Trophoblast cell (in vitro differentiated cells and primary cell): ENCODE data around the gene KCND3.

Source experiments
- DNase-seq, 2 donors: peaks; one replicate each; pipeline ENCODE4 v3.0.0-alpha.2; 2016
- H2AFZ ChIP-seq: 2 replicates; pipeline ENCODE4 v1.6.1; 2013; ENCODE audit warnings: low read length, moderate library complexity, mild to moderate bottlenecking; ENCODE audit not compliant: insufficient read depth, poor library complexity
- H2AK5ac ChIP-seq: 2 replicates; pipeline ENCODE4 v1.6.1; 2013; ENCODE audit warnings: mild to moderate bottlenecking, low read length
- H2BK120ac ChIP-seq: 2 replicates; pipeline ENCODE4 v1.6.1; 2013; ENCODE audit warnings: low read length, mild to moderate bottlenecking, moderate library complexity; ENCODE audit not compliant: insufficient read depth, poor library complexity
- H2BK12ac ChIP-seq: 2 replicates; pipeline ENCODE4 v1.6.1; 2013; ENCODE audit warnings: mild to moderate bottlenecking, low read length, moderate library complexity
- H2BK5ac ChIP-seq: 2 replicates; pipeline ENCODE4 v1.6.1; 2013; ENCODE audit warnings: low read length, low read depth, moderate library complexity, mild to moderate bottlenecking; ENCODE audit not compliant: poor library complexity
- H3K14ac ChIP-seq: 2 replicates; pipeline ENCODE4 v1.6.1; 2013; ENCODE audit warnings: mild to moderate bottlenecking, low read length
- H3K18ac ChIP-seq: 2 replicates; pipeline ENCODE4 v1.6.1; 2013; ENCODE audit warnings: mild to moderate bottlenecking, low read length
- H3K23ac ChIP-seq: 2 replicates; pipeline ENCODE4 v1.6.1; 2013; ENCODE audit warnings: low read length
- H3K27ac ChIP-seq: 2 replicates; pipeline ENCODE4 v1.5.1; 2013; ENCODE audit warnings: low read depth, mild to moderate bottlenecking, inconsistent platforms, low read length, moderate library complexity
- H3K27me3 ChIP-seq: 2 replicates; pipeline ENCODE4 v1.6.1; 2013; ENCODE audit warnings: inconsistent platforms, mild to moderate bottlenecking, low read length, moderate library complexity; ENCODE audit not compliant: insufficient read depth
- H3K36me3 ChIP-seq, 2 experiments: 1 replicate in 1 of 2; 2 replicates in 1 of 2; pipeline ENCODE4 v1.6.1; 2013; ENCODE audit warnings: low read length in 2 of 2, mild to moderate bottlenecking in 2 of 2, moderate library complexity in 1 of 2; ENCODE audit not compliant: insufficient read depth in 2 of 2, control insufficient read depth in 1 of 2
- H3K4ac ChIP-seq: 2 replicates; pipeline ENCODE4 v1.6.1; 2013; ENCODE audit warnings: low read depth, mild to moderate bottlenecking, low read length, moderate library complexity
- H3K4me1 ChIP-seq, 2 experiments: 1 replicate in 1 of 2; 2 replicates in 1 of 2; pipeline ENCODE4 v1.6.1; 2013; ENCODE audit warnings: low read length in 2 of 2, mild to moderate bottlenecking in 2 of 2, moderate library complexity in 1 of 2; ENCODE audit not compliant: insufficient read depth in 2 of 2, control insufficient read depth in 1 of 2
- H3K4me2 ChIP-seq: 2 replicates; pipeline ENCODE4 v1.6.1; 2013; ENCODE audit warnings: inconsistent platforms, mild to moderate bottlenecking, low read length, moderate library complexity
- H3K4me3 ChIP-seq: 2 replicates; pipeline ENCODE4 v1.5.1; 2013; ENCODE audit warnings: mild to moderate bottlenecking, low read depth, low read length, inconsistent platforms
- H3K79me1 ChIP-seq: one replicate; pipeline ENCODE4 v1.6.1; 2013; ENCODE audit warnings: low read length
- H3K79me2 ChIP-seq: 2 replicates; pipeline ENCODE4 v1.6.1; 2013; ENCODE audit warnings: low read length, mild to moderate bottlenecking; ENCODE audit not compliant: control insufficient read depth, insufficient read depth, poor library complexity
- H3K9ac ChIP-seq: 2 replicates; pipeline ENCODE4 v1.6.1; 2013; ENCODE audit warnings: mild to moderate bottlenecking, low read length
- H3K9me3 ChIP-seq: 2 replicates; pipeline ENCODE4 v1.6.1; 2013; ENCODE audit warnings: low read depth, mild to moderate bottlenecking, control low read depth, inconsistent platforms, low read length; ENCODE audit not compliant: insufficient read depth
- H4K12ac ChIP-seq: 2 replicates; pipeline ENCODE4 v1.6.1; 2013; ENCODE audit warnings: low read depth, mild to moderate bottlenecking, low read length, moderate library complexity
- H4K8ac ChIP-seq: 2 replicates; pipeline ENCODE4 v1.6.1; 2013; ENCODE audit warnings: low read depth, mild to moderate bottlenecking, low read length, moderate library complexity
- H4K91ac ChIP-seq: one replicate; pipeline ENCODE4 v1.6.1; 2013; ENCODE audit warnings: low read depth, mild to moderate bottlenecking, low read length, moderate library complexity
- WGBS: extraction: QIAGEN DNeasy Blood & Tissue Kit; methylation state at CpG from one replicate; pipeline ENCODE4 v1.1.7; 2013; ENCODE audit warnings: missing lambda C conversion rate; ENCODE audit not compliant: insufficient read length, insufficient coverage; ENCODE audit errors: extremely low coverage; 5-methylcytosine and 5-hydroxymethylcytosine counted together

Gene KCND3

GRCh38 chr1:111911061-111911460, 78.4 kb downstream of the KCND3 start:
- Histone ChIP-seq H3K23ac (no peak overlapping the region), H3K4me3 (no peak overlapping the region), H3K79me1 (no peaks in the 10 kb centered on the region), H3K14ac (no peak overlapping the region), H2BK12ac (no peak overlapping the region), H3K36me3 (no peaks in the 10 kb centered on the region), H4K91ac (no peak overlapping the region), H2AFZ (no peak overlapping the region), H4K12ac (no peak overlapping the region), H2BK120ac (no peak overlapping the region), H2AK5ac (no peak overlapping the region), H2BK5ac (no peak overlapping the region), H3K18ac (no peak overlapping the region), H4K8ac (no peak overlapping the region), H3K79me2 (no peaks in the 10 kb centered on the region), H3K4ac (no peak overlapping the region), H3K27me3 (no peaks in the 10 kb centered on the region), H3K9ac (no peak overlapping the region), H3K4me1 (no peaks in the 10 kb centered on the region), H3K27ac (no peak overlapping the region), H3K9me3 (no peaks in the 10 kb centered on the region), H3K4me2 (no peak overlapping the region)
- DNase-seq = no peak
- no CpG with 5 or more reads among the region's 1 CpG for WGBS

GRCh38 chr1:111909030-111909429, 80.4 kb downstream of the KCND3 start:
- H3K18ac ChIP-seq = no peak overlapping the region
- no peak overlapping the region for H2BK5ac ChIP-seq
- no peaks in the 10 kb centered on the region for H3K4me1 ChIP-seq
- no CpG with 5 or more reads among the region's 4 CpGs for WGBS
- no peak overlapping the region for H2BK120ac ChIP-seq
- H4K8ac ChIP-seq = no peak overlapping the region
- no peak overlapping the region for H2AK5ac ChIP-seq
- H3K9me3 ChIP-seq = no peaks in the 10 kb centered on the region
- H2BK12ac ChIP-seq = no peak overlapping the region
- no peak overlapping the region for H4K91ac ChIP-seq
- H3K23ac ChIP-seq = no peak overlapping the region
- no peak overlapping the region for H3K4me2 ChIP-seq
- no peak overlapping the region for H3K9ac ChIP-seq
- no peak overlapping the region for H3K27ac ChIP-seq
- no peaks in the 10 kb centered on the region for H3K36me3 ChIP-seq
- H2AFZ ChIP-seq = no peak overlapping the region
- no peak overlapping the region for H3K4ac ChIP-seq
- no peak for DNase-seq
- no peaks in the 10 kb centered on the region for H3K79me1 ChIP-seq
- H3K4me3 ChIP-seq = no peak overlapping the region
- no peak overlapping the region for H3K14ac ChIP-seq
- no peak overlapping the region for H4K12ac ChIP-seq
- no peaks in the 10 kb centered on the region for H3K79me2 ChIP-seq
- H3K27me3 ChIP-seq = no peaks in the 10 kb centered on the region

GRCh38 chr1:111908011-111908621, 81.4 kb downstream of the KCND3 start:
- H3K4me2 ChIP-seq = no peak overlapping the region
- no CpG with 5 or more reads among the region's 3 CpGs for WGBS
- H3K4ac ChIP-seq = no peak overlapping the region
- no peak overlapping the region for H2AFZ ChIP-seq
- no peak overlapping the region for H2BK12ac ChIP-seq
- no peaks in the 10 kb centered on the region for H3K9me3 ChIP-seq
- no peak overlapping the region for H3K18ac ChIP-seq
- no peak overlapping the region for H3K14ac ChIP-seq
- H3K36me3 ChIP-seq = no peaks in the 10 kb centered on the region
- H3K27ac ChIP-seq = no peak overlapping the region
- H3K79me1 ChIP-seq = no peaks in the 10 kb centered on the region
- H2BK120ac ChIP-seq = no peak overlapping the region
- no peak overlapping the region for H4K12ac ChIP-seq
- no peak overlapping the region for H2BK5ac ChIP-seq
- H3K23ac ChIP-seq = no peak overlapping the region
- H3K9ac ChIP-seq = no peak overlapping the region
- no peak overlapping the region for H3K4me3 ChIP-seq
- no peaks in the 10 kb centered on the region for H3K27me3 ChIP-seq
- H4K91ac ChIP-seq = no peak overlapping the region
- H4K8ac ChIP-seq = no peak overlapping the region
- no peak overlapping the region for H2AK5ac ChIP-seq
- no peaks in the 10 kb centered on the region for H3K79me2 ChIP-seq
- H3K4me1 ChIP-seq = no peaks in the 10 kb centered on the region
- DNase-seq = no peak

GRCh38 chr1:111907321-111907720, 82.1 kb downstream of the KCND3 start:
- WGBS = no CpG with 5 or more reads among the region's 3 CpGs
- H3K79me1 ChIP-seq = no peaks in the 10 kb centered on the region
- H3K27me3 ChIP-seq = no peaks in the 10 kb centered on the region
- H3K18ac ChIP-seq = no peak overlapping the region
- no peaks in the 10 kb centered on the region for H3K36me3 ChIP-seq
- no peak overlapping the region for H2AK5ac ChIP-seq
- H4K12ac ChIP-seq = no peak overlapping the region
- no peak overlapping the region for H4K91ac ChIP-seq
- no peaks in the 10 kb centered on the region for H3K79me2 ChIP-seq
- no peak overlapping the region for H2BK12ac ChIP-seq
- no peak overlapping the region for H3K4me2 ChIP-seq
- no peak overlapping the region for H4K8ac ChIP-seq
- H2AFZ ChIP-seq = no peak overlapping the region
- no peak overlapping the region for H2BK120ac ChIP-seq
- DNase-seq = no peak
- no peaks in the 10 kb centered on the region for H3K9me3 ChIP-seq
- H3K14ac ChIP-seq = no peak overlapping the region
- H3K4ac ChIP-seq = no peak overlapping the region
- no peak overlapping the region for H3K23ac ChIP-seq
- no peak overlapping the region for H2BK5ac ChIP-seq
- no peak overlapping the region for H3K27ac ChIP-seq
- H3K4me1 ChIP-seq = no peaks in the 10 kb centered on the region
- no peak overlapping the region for H3K9ac ChIP-seq
- no peak overlapping the region for H3K4me3 ChIP-seq
